ENCODE measurements around the gene CSNK1A1L. TPM values are rescaled to one million over a fixed set of nuclear protein-coding genes. Genes with fewer than 3 reads are reported as not detected.

CSNK1A1L gene
- total RNA-seq, 2 experiments from 2014 or later = not detected

GRCh38 chr13:37129866-37130265, 24.4 kb upstream of the CSNK1A1L start:
- POLR2A ChIA-PET = no interaction called here
- no peaks in the 10 kb centered on the region for H3K9me3 Mint-ChIP-seq
- H3K4me3 Mint-ChIP-seq = no peak overlapping the region
- DNase-seq (no peak), ATAC-seq (ENCODE audit: low read depth) (no peak)
- H3K27ac Mint-ChIP-seq = no peak overlapping the region
- no peaks in the 10 kb centered on the region for H3K4me1 Mint-ChIP-seq
- H3K27me3 Mint-ChIP-seq = peaks cover 6% of the 10 kb centered on the region
- no peaks in the 10 kb centered on the region for H3K36me3 Mint-ChIP-seq

- Mint-ChIP-seq H3K36me3 (no peaks in the 10 kb centered on the region), H3K4me1 (no peaks in the 10 kb centered on the region), H3K27ac (no peak overlapping the region), H3K9me3 (no peaks in the 10 kb centered on the region), H3K4me3 (no peak overlapping the region), H3K27me3 (peaks cover 6% of the 10 kb centered on the region)
- POLR2A ChIA-PET = no interaction called here
- ATAC-seq (ENCODE audit: low read depth) (no peak), DNase-seq (no peak)
Measured at GRCh38 chr13:37127691-37128241, 22.3 kb upstream of the CSNK1A1L start.

GRCh38 chr13:37123337-37123736, 17.9 kb upstream of the CSNK1A1L start:
- no peaks in the 10 kb centered on the region for H3K4me1 Mint-ChIP-seq
- peaks cover 6% of the 10 kb centered on the region for H3K27me3 Mint-ChIP-seq
- ATAC-seq (ENCODE audit: low read depth) (no peak), DNase-seq (no peak)
- H3K27ac Mint-ChIP-seq = no peak overlapping the region
- no peaks in the 10 kb centered on the region for H3K9me3 Mint-ChIP-seq
- no peaks in the 10 kb centered on the region for H3K36me3 Mint-ChIP-seq
- POLR2A ChIA-PET = no interaction called here
- H3K4me3 Mint-ChIP-seq = no peak overlapping the region

- no peaks in the 10 kb centered on the region for H3K36me3 Mint-ChIP-seq
- no peak overlapping the region for H3K4me3 Mint-ChIP-seq
- DNase-seq (no peak), ATAC-seq (ENCODE audit: low read depth) (no peak)
- H3K27me3 Mint-ChIP-seq = peaks cover under 1% of the 10 kb centered on the region
- no peak overlapping the region for H3K27ac Mint-ChIP-seq
- H3K9me3 Mint-ChIP-seq = no peaks in the 10 kb centered on the region
- POLR2A ChIA-PET = no interaction called here
- no peaks in the 10 kb centered on the region for H3K4me1 Mint-ChIP-seq
Measured at GRCh38 chr13:37118016-37118415, 12.6 kb upstream of the CSNK1A1L start.

GRCh38 chr13:37114250-37114649, 8.8 kb upstream of the CSNK1A1L start:
- Mint-ChIP-seq H3K36me3 (no peaks in the 10 kb centered on the region), H3K4me3 (no peak overlapping the region), H3K9me3 (no peaks in the 10 kb centered on the region), H3K27ac (no peak overlapping the region), H3K27me3 (no peaks in the 10 kb centered on the region), H3K4me1 (no peaks in the 10 kb centered on the region)
- DNase-seq (no peak), ATAC-seq (ENCODE audit: low read depth) (no peak)
- POLR2A ChIA-PET = no interaction called here

GRCh38 chr13:37113534-37113933, 8.1 kb upstream of the CSNK1A1L start:
- Mint-ChIP-seq H3K9me3 (no peaks in the 10 kb centered on the region), H3K27me3 (no peaks in the 10 kb centered on the region), H3K4me1 (no peaks in the 10 kb centered on the region), H3K27ac (no peak overlapping the region), H3K36me3 (no peaks in the 10 kb centered on the region), H3K4me3 (no peak overlapping the region)
- POLR2A ChIA-PET = no interaction called here
- DNase-seq (no peak), ATAC-seq (ENCODE audit: low read depth) (no peak)

GRCh38 chr13:37109051-37109678, 3.7 kb upstream of the CSNK1A1L start:
- H3K27me3 Mint-ChIP-seq = no peaks in the 10 kb centered on the region
- H3K4me1 Mint-ChIP-seq = no peaks in the 10 kb centered on the region
- H3K27ac Mint-ChIP-seq = no peak overlapping the region
- ATAC-seq (ENCODE audit: low read depth) = no peak
- POLR2A ChIA-PET = no interaction called here
- no peak overlapping the region for H3K4me3 Mint-ChIP-seq
- H3K36me3 Mint-ChIP-seq = no peaks in the 10 kb centered on the region
- H3K9me3 Mint-ChIP-seq = no peaks in the 10 kb centered on the region
- no peak for DNase-seq

DNA sequence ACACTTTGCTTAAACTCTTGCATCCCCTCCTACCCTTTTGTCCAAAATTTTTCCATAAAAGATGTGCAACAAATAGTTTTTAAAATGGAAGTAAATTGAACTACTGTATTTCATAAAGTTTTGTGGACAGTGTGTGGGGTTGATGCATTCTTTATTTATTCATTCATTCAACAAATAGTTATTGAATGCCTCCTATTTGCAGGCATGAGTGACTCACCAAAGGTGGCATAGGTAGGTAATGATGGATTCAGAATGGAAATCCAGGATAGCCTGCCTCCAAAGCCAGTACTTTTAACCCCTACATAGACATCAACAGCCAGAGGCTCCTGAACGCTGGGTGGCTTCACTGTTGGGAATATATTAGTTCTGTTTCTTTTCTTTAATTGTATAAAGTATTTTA, 2.4 kb upstream of the CSNK1A1L start:
- H3K36me3 Mint-ChIP-seq = no peaks in the 10 kb centered on the region
- ATAC-seq (ENCODE audit: low read depth) = no peak
- H3K27me3 Mint-ChIP-seq = no peaks in the 10 kb centered on the region
- no peaks in the 10 kb centered on the region for H3K4me1 Mint-ChIP-seq
- POLR2A ChIA-PET = no interaction called here
- H3K27ac Mint-ChIP-seq = no peak overlapping the region
- DNase-seq = no peak
- no peak overlapping the region for H3K4me3 Mint-ChIP-seq
- H3K9me3 Mint-ChIP-seq = no peaks in the 10 kb centered on the region

DNA sequence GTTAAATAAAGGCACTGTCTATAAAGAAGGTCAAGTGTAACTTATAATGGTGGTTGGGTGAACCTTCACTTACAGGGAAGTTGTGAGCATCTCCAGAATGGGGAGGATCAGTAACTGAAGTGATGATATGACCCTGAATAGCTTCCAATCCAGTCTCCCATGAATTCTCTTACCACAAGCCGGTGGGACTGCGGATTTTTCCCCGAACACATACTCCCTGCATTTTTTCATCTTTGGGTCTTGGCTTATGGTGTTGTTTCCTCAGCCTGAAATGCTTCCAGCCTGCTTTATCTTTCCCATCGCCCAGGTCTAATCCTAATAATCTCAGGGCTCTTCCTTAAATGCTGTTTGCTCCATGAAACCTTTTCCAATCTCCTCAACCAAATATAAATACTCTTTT, 2.0 kb upstream of the CSNK1A1L start:
- peaks cover 2% of the 10 kb centered on the region for H3K27me3 Mint-ChIP-seq
- H3K4me1 Mint-ChIP-seq = no peaks in the 10 kb centered on the region
- DNase-seq (no peak), ATAC-seq (ENCODE audit: low read depth) (no peak)
- POLR2A ChIA-PET = no interaction called here
- no peaks in the 10 kb centered on the region for H3K36me3 Mint-ChIP-seq
- no peak overlapping the region for H3K27ac Mint-ChIP-seq
- H3K4me3 Mint-ChIP-seq = no peak overlapping the region
- H3K9me3 Mint-ChIP-seq = no peaks in the 10 kb centered on the region

- Mint-ChIP-seq H3K4me3 (no peak overlapping the region), H3K4me1 (no peaks in the 10 kb centered on the region), H3K36me3 (no peaks in the 10 kb centered on the region), H3K27ac (no peak overlapping the region), H3K9me3 (no peaks in the 10 kb centered on the region), H3K27me3 (peaks cover 5% of the 10 kb centered on the region)
- POLR2A ChIA-PET = no interaction called here
- ATAC-seq (ENCODE audit: low read depth) (no peak), DNase-seq (no peak)
Measured at GRCh38 chr13:37106642-37107041, 1.2 kb upstream of the CSNK1A1L start.

DNA sequence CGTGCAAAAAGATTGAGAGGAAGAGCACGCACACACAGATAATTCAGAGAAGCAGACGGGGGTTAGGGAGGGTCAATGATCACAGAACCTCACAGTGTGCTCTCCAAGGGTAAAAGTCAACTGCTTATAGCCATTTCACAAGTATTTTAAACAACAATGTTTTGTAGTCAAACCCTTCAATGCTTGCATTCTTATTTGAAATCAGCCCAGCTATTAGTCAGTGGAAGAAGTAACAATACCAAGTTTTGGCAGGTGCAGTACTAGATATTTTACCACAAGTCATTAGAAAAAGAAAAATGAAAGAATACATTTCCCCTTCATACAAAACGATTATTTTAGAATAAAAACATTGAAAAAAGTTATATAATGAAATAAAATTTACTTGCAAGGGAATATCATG, 2.6 kb downstream of the CSNK1A1L start:
- no peak overlapping the region for H3K4me3 Mint-ChIP-seq
- no peaks in the 10 kb centered on the region for H3K9me3 Mint-ChIP-seq
- H3K4me1 Mint-ChIP-seq = no peaks in the 10 kb centered on the region
- no peaks in the 10 kb centered on the region for H3K36me3 Mint-ChIP-seq
- DNase-seq = no peak
- no peak overlapping the region for H3K27ac Mint-ChIP-seq
- peaks cover 18% of the 10 kb centered on the region for H3K27me3 Mint-ChIP-seq
- POLR2A ChIA-PET = no interaction called here
- no peak for ATAC-seq (ENCODE audit: low read depth)

DNA sequence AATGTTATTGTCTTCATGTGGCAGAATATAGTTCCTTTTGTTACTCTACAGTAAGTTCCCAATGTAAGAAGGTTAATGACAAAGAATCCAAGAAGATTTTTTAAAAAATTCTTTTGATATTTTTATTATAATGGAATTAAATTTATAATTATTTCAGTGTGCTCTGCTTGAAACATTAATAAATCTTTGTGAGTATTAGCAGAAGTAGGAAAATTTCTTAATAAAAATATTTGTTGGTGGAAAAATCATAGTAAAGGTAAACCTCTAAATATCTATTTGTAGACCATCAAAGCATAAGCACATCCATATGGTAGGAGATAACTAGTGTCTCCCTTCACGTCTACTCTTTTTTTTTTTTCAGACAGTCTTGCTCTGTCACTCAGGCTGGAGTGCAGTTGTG, 4.3 kb downstream of the CSNK1A1L start:
- Mint-ChIP-seq H3K4me1 (no peaks in the 10 kb centered on the region), H3K4me3 (no peak overlapping the region), H3K36me3 (no peaks in the 10 kb centered on the region), H3K9me3 (no peaks in the 10 kb centered on the region), H3K27ac (no peak overlapping the region), H3K27me3 (peaks cover 18% of the 10 kb centered on the region)
- no peak for ATAC-seq (ENCODE audit: low read depth)
- no peak for DNase-seq
- POLR2A ChIA-PET = no interaction called here

DNA sequence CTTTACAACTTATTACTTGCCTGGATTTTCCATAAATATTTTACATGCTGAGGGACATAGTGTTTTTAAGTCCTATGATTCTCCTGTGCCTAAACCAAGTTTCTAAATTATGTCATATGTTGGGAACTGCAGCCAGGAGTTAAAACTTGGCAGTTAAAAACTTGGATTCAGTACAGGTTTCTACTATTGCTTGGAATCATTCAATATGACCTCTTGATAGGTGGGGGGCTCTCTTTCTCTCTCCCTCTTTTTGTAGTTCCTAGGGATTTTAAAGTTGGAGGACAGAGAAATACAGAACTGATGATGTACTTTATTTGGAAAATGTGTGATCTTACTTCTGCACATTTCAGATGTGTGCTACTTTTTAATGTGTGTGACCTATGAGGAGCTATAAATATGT, 4.7 kb downstream of the CSNK1A1L start:
- no peak for DNase-seq
- peaks cover 18% of the 10 kb centered on the region for H3K27me3 Mint-ChIP-seq
- no peaks in the 10 kb centered on the region for H3K36me3 Mint-ChIP-seq
- no peak for ATAC-seq (ENCODE audit: low read depth)
- H3K9me3 Mint-ChIP-seq = no peaks in the 10 kb centered on the region
- POLR2A ChIA-PET = no interaction called here
- no peaks in the 10 kb centered on the region for H3K4me1 Mint-ChIP-seq
- H3K27ac Mint-ChIP-seq = no peak overlapping the region
- H3K4me3 Mint-ChIP-seq = no peak overlapping the region

DNA sequence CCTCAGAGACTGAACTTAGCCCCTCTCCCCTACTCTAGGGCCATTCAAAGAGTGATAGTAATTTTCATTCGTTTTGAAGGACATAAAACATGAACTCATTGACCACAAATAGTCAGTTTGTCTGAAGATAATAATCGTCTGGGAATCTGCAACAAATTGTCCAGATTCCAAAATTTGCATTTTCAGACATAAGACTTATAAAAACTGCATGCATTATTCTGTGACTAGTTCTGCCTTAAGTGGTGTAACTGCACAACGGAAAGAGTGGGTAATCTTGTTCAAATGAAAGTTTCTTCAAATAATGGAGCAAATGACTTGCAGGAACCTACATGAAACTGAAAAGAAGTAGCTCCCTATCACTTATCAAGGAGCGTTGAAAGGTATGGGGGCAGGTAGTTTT, 8.4 kb downstream of the CSNK1A1L start:
- Mint-ChIP-seq H3K4me3 (no peak overlapping the region), H3K4me1 (no peaks in the 10 kb centered on the region), H3K9me3 (no peaks in the 10 kb centered on the region), H3K27ac (no peak overlapping the region), H3K36me3 (no peaks in the 10 kb centered on the region), H3K27me3 (peaks cover 16% of the 10 kb centered on the region)
- POLR2A ChIA-PET = no interaction called here
- DNase-seq (no peak), ATAC-seq (ENCODE audit: low read depth) (no peak)

DNA sequence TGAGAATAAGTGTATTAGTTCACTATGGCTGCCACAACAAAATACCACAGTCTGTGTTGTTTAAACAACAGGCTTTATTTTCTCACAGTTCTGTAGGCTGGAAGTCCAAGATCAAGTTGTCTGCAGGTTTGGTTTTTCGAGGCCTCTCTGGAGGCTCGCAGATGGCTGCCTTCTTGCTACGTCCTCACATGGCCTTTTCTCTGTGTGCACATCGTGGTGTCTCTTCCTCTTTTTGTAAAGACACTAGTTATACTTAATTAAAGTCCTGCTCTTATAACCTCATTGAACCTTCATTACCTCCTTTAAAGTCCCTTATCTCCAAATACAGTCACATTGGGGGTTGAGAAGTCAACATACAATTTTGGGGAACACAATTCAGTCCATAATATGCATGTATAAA, 10.6 kb downstream of the CSNK1A1L start:
- Mint-ChIP-seq H3K4me3 (no peak overlapping the region), H3K9me3 (no peaks in the 10 kb centered on the region), H3K27ac (no peak overlapping the region), H3K27me3 (peaks cover 6% of the 10 kb centered on the region), H3K36me3 (no peaks in the 10 kb centered on the region), H3K4me1 (no peaks in the 10 kb centered on the region)
- POLR2A ChIA-PET = no interaction called here
- no peak for ATAC-seq (ENCODE audit: low read depth)
- DNase-seq = no peak
